ENCODE measurements around the gene ATPAF1.

DNA sequence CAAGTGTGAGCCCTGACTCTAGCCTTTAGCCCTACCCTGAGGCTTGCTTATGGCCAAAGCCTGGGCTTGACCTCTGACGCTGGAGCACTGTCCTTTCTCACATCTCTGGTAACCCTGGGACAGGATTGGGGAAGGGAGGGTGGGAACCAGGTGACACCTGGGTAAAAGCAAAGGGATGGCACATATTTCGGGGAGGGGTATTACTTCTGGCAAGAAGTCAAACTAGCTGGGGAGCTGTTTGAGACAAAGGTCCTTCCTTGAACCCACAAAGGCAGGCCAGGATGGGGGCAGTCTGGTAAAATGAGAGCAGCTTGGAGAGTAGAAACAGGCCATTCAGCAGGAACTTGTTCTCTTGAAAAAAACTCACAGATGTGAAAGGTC lies 53.6 kb downstream of the ATPAF1 start:
- no peak for TF ChIP-seq ZNF274 (IDR thresholded peaks at IDR 0.05; ENCODE audit: low read length)
- no peak for TF ChIP-seq ZNF274 (tag by site-specific recombination; IDR thresholded peaks at IDR 0.05; ENCODE audit: borderline replicate concordance)
- no peak for TF ChIP-seq ZBTB1 (tag by site-specific recombination; IDR thresholded peaks at IDR 0.05)
- TF ChIP-seq, protein P1, sequence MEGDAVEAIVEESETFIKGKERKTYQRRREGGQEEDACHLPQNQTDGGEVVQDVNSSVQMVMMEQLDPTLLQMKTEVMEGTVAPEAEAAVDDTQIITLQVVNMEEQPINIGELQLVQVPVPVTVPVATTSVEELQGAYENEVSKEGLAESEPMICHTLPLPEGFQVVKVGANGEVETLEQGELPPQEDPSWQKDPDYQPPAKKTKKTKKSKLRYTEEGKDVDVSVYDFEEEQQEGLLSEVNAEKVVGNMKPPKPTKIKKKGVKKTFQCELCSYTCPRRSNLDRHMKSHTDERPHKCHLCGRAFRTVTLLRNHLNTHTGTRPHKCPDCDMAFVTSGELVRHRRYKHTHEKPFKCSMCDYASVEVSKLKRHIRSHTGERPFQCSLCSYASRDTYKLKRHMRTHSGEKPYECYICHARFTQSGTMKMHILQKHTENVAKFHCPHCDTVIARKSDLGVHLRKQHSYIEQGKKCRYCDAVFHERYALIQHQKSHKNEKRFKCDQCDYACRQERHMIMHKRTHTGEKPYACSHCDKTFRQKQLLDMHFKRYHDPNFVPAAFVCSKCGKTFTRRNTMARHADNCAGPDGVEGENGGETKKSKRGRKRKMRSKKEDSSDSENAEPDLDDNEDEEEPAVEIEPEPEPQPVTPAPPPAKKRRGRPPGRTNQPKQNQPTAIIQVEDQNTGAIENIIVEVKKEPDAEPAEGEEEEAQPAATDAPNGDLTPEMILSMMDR (tag by site-specific recombination; IDR thresholded peaks at IDR 0.05): no peak
- TF ChIP-seq, protein P2, sequence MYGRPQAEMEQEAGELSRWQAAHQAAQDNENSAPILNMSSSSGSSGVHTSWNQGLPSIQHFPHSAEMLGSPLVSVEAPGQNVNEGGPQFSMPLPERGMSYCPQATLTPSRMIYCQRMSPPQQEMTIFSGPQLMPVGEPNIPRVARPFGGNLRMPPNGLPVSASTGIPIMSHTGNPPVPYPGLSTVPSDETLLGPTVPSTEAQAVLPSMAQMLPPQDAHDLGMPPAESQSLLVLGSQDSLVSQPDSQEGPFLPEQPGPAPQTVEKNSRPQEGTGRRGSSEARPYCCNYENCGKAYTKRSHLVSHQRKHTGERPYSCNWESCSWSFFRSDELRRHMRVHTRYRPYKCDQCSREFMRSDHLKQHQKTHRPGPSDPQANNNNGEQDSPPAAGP (tag by site-specific recombination; IDR thresholded peaks at IDR 0.05): no peak
- TF ChIP-seq, protein P3, sequence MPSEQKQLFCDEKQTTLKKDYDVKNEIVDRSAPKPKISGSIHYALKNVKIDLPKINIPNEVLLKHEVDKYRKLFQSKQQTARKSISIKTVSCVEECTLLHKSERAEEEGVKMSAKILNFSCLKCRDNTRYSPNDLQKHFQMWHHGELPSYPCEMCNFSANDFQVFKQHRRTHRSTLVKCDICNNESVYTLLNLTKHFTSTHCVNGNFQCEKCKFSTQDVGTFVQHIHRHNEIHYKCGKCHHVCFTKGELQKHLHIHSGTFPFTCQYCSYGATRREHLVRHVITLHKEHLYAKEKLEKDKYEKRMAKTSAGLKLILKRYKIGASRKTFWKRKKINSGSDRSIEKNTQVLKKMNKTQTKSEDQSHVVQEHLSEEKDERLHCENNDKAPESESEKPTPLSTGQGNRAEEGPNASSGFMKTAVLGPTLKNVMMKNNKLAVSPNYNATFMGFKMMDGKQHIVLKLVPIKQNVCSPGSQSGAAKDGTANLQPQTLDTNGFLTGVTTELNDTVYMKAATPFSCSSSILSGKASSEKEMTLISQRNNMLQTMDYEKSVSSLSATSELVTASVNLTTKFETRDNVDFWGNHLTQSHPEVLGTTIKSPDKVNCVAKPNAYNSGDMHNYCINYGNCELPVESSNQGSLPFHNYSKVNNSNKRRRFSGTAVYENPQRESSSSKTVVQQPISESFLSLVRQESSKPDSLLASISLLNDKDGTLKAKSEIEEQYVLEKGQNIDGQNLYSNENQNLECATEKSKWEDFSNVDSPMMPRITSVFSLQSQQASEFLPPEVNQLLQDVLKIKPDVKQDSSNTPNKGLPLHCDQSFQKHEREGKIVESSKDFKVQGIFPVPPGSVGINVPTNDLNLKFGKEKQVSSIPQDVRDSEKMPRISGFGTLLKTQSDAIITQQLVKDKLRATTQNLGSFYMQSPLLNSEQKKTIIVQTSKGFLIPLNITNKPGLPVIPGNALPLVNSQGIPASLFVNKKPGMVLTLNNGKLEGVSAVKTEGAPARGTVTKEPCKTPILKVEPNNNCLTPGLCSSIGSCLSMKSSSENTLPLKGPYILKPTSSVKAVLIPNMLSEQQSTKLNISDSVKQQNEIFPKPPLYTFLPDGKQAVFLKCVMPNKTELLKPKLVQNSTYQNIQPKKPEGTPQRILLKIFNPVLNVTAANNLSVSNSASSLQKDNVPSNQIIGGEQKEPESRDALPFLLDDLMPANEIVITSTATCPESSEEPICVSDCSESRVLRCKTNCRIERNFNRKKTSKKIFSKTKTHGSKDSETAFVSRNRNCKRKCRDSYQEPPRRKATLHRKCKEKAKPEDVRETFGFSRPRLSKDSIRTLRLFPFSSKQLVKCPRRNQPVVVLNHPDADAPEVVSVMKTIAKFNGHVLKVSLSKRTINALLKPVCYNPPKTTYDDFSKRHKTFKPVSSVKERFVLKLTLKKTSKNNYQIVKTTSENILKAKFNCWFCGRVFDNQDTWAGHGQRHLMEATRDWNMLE (tag by site-specific recombination; conservative IDR thresholded peaks at IDR 0.05; ENCODE audit: low read depth): no peak
- TF ChIP-seq ZNF114 (tag by site-specific recombination; IDR thresholded peaks at IDR 0.05): no peak
- no peak for TF ChIP-seq ZNF239 (tag by site-specific recombination; IDR thresholded peaks at IDR 0.05)

Measured in HEK293 (cell line).